ENCODE results near the gene EYS.

- TF ChIP-seq CTCF (IDR thresholded peaks at IDR 0.05) (no peak), POLR2A (IDR thresholded peaks at IDR 0.05) (no peak), POLR2AphosphoS5 (IDR thresholded peaks at IDR 0.05) (no peak), EP300 (IDR thresholded peaks at IDR 0.05) (no peak)
These were observed 594.6 kb downstream of the EYS start for GRCh38 chr6:65112435-65112834.
